Stimulated activated CD4-positive, alpha-beta T cell treated with anti-CD3 and anti-CD28 coated beads, Interleukin-1b, Interleukin-23, amount 100 ng/mL, for 1 hour (primary cell): Measurements from ENCODE around the gene SLCO2B1.
A peak's percentile ranks its signal among the peaks of the same experiment; 100 is the strongest.

Experiments
- DNase-seq, 2 donors: peaks; one replicate each; pipeline ENCODE4 v3.0.0-alpha.2; 2020; ENCODE audit warnings: low read depth in 2 of 2

The SLCO2B1 gene

GRCh38 chr11:75193711-75194110, 42.8 kb downstream of the SLCO2B1 start:
- DNase-seq, result no peak

- no peak for DNase-seq
Observed at GRCh38 chr11:75194147-75194546, 43.2 kb downstream of the SLCO2B1 start.

GRCh38 chr11:75195167-75195962, 44.5 kb downstream of the SLCO2B1 start:
- no peak for DNase-seq

- DNase-seq, result no peak
Observed at GRCh38 chr11:75196426-75196825, 45.5 kb downstream of the SLCO2B1 start.

- no peak for DNase-seq
Observed at GRCh38 chr11:75197512-75198277, 46.8 kb downstream of the SLCO2B1 start.

GRCh38 chr11:75198278-75198973, 47.5 kb downstream of the SLCO2B1 start:
- DNase-seq, result no peak

- DNase-seq, result no peak
Observed at GRCh38 chr11:75199412-75199955, 48.6 kb downstream of the SLCO2B1 start.

GRCh38 chr11:75200051-75200450, 49.1 kb downstream of the SLCO2B1 start:
- DNase-seq, result no peak

GRCh38 chr11:75200531-75200930, 49.6 kb downstream of the SLCO2B1 start:
- no peak for DNase-seq

GRCh38 chr11:75201771-75202170, 50.9 kb downstream of the SLCO2B1 start:
- DNase-seq, result no peak

GRCh38 chr11:75202195-75202594, 51.3 kb downstream of the SLCO2B1 start:
- no peak for DNase-seq

GRCh38 chr11:75203138-75203537, 52.2 kb downstream of the SLCO2B1 start:
- no peak for DNase-seq

- no peak for DNase-seq
Observed at GRCh38 chr11:75203641-75204011, 52.7 kb downstream of the SLCO2B1 start.

- DNase-seq, result no peak
Observed at GRCh38 chr11:75204012-75204674, 53.2 kb downstream of the SLCO2B1 start.

GRCh38 chr11:75204685-75205563, 54.0 kb downstream of the SLCO2B1 start:
- DNase-seq, result peak; percentile 57 to 78

- no peak for DNase-seq
Observed at GRCh38 chr11:75205564-75206020, 54.7 kb downstream of the SLCO2B1 start.

- DNase-seq, result no peak
Observed at GRCh38 chr11:75208446-75208845, 57.5 kb downstream of the SLCO2B1 start.

GRCh38 chr11:75212411-75212810, 61.5 kb downstream of the SLCO2B1 start:
- DNase-seq, result no peak

GRCh38 chr11:75214411-75214821, 63.5 kb downstream of the SLCO2B1 start:
- DNase-seq, result peak; percentile 26 to 55

- no peak for DNase-seq
Observed at GRCh38 chr11:75214843-75215242, 63.9 kb downstream of the SLCO2B1 start.

GRCh38 chr11:75219869-75220268, 69.0 kb downstream of the SLCO2B1 start:
- no peak for DNase-seq
